Cardiac fibroblast (primary cell): ENCODE measurements around the gene RFX2.

ENCODE experiments used
- DNase-seq, 2 donors: peaks; one replicate each; pipeline versions ENCODE4 v3.0.0 to v3.0.0-alpha.2; 2010; ENCODE audit warnings: low read depth in 2 of 2
- H3K4me3 ChIP-seq, 2 donors: replicated peaks in 1 of 2; 1 replicate in 1 of 2; 2 replicates in 1 of 2; pipeline ENCODE4 v1.5.1; 2011; ENCODE audit warnings: low read depth in 2 of 2, low read length in 2 of 2, mild to moderate bottlenecking in 2 of 2, moderate library complexity in 1 of 2
- TF ChIP-seq, protein P1 (sequence below): IDR thresholded peaks from one replicate; pipeline ENCODE4 v1.5.1; 2011; ENCODE audit warnings: low read depth, mild to moderate bottlenecking, low read length, inconsistent platforms

RFX2 gene

DNA sequence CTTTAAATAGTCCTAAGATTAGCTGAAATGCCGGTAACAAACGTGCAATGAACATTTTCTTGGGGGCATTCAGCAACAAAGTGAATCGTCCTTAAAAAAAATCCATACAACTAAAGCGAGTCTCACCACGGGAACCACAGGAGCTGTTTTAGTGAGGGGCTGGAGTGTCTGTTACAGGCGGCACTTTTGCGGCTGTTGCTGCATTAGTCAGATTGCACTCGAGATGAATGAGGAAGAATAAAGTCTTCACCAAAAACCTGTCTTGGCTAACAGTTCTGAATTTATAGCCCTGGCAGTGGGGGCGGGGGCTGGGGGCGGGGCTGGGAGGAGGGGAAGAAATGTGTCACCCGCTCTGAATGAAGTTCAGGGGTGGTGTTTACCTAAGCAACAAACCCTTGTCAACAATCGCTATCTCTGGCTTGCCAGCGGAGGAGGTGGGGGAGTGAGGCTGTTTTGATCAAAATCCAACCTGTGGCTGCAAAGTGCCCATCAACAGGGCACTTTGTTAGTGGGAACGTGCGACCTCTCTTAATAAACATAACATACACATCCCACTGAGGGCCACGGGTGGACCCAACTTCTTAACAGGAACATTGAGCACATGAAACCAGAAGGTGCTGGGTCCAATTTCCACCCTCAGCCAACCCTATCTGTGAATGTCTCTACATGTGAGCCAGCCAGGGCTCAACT is 44.5 kb downstream of the RFX2 start:
- peak in 1 of 2 donors; percentile 58 for DNase-seq
- TF ChIP-seq, protein P1, sequence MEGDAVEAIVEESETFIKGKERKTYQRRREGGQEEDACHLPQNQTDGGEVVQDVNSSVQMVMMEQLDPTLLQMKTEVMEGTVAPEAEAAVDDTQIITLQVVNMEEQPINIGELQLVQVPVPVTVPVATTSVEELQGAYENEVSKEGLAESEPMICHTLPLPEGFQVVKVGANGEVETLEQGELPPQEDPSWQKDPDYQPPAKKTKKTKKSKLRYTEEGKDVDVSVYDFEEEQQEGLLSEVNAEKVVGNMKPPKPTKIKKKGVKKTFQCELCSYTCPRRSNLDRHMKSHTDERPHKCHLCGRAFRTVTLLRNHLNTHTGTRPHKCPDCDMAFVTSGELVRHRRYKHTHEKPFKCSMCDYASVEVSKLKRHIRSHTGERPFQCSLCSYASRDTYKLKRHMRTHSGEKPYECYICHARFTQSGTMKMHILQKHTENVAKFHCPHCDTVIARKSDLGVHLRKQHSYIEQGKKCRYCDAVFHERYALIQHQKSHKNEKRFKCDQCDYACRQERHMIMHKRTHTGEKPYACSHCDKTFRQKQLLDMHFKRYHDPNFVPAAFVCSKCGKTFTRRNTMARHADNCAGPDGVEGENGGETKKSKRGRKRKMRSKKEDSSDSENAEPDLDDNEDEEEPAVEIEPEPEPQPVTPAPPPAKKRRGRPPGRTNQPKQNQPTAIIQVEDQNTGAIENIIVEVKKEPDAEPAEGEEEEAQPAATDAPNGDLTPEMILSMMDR: no peak

DNA sequence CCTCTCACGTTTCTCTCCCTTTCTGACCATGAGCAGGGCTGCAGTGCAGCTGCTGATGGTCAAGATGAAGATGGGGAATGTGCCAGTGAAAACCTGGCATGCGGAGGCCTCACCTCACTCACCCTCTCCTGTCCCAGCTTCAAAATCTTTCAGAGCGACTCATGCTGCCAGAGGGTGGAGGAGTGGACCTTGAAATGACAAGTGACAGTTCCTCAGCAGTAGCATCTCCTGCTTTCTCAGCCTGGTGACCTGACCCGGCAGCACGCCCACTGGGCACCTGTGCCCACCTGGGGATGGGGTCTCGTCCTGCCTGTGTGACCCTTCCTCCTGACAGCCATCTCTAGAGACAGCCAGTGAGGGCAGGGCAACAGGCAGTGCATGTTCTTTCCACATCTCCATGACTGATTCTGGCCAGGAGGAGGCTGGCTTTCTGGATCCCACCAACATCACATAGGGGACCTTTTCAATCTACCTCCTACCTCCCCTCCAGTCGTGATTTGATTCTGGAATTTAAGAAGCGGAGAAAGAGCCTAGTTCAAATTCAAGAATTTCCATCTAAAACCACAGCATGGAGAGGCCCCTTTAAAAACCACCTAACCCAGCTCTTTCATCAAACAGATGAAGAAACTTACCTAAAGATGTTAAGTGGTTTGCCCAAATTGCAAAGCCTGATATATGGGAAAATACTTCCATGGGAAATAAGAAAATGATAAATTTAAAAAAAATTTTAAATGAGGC is 45.8 kb downstream of the RFX2 start:
- DNase-seq: no peak
- no peak overlapping the region for H3K4me3 ChIP-seq
- TF ChIP-seq, protein P1: no peak

More for the DNA sequence above, 44.5 kb downstream of the RFX2 start:
- no peak overlapping the region for H3K4me3 ChIP-seq

DNA sequence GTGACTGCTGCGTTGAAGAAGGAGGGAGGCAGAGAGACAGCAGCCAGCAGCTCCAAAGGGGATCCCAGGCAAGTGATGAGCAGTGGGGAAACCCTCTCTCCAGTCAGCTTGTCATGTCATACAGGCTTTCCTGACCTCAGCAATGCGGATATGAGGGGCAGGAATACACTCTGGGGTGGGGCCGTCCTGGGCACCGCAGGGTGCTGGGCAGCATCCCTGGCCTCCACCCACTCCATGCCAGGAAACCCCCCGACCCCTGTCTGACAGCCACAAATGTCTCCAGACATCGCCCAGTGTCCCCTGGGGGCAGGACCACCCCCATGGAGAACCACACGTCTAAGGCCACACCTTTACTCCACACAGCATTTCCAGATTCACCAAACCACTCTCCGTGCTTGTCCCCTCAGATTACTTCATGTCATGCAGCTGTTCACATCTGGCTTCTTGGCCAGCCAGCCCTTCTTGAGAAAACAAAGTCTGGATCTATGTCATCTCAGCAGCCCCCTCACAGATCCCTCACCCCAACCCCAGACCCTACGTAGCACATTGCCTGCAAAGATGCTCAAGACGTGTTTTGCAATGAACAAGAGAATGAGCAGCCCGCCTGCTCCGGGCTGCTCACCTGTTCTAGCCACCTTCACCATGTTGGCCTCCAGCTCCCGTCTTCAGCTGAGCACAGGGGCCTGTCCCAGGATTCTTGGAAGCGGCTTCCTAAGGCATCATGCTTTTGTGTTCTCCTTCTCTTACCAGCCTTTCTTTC is 46.5 kb downstream of the RFX2 start:
- DNase-seq: no peak
- no peak overlapping the region for H3K4me3 ChIP-seq
- TF ChIP-seq, protein P1: no peak

- no peak overlapping the region for H3K4me3 ChIP-seq
- TF ChIP-seq, protein P1: no peak
- DNase-seq: no peak
These were observed 47.2 kb downstream of the RFX2 start for GRCh38 chr19:6062961-6063575.

DNA sequence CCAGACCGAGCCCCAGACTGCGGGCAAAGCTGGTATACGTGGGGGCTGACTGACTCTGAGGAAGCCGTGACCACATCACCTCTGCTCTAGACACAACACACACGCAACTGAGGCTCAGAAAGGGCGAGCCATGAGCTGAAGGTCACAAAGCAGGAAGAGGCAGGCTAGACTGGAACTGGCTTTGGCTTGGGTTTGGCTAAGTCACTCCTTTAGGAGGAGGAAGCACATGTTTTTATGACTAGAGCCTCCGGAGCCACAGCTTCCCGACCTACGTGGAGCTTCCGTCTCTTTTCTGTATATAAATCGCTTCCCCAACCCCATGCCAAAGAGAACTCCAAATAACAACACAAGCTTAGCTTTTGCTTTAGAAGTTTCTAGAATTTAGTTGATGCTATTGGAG is 48.0 kb downstream of the RFX2 start:
- no peak overlapping the region for H3K4me3 ChIP-seq
- TF ChIP-seq, protein P1: no peak
- DNase-seq: peak; percentile 45 to 60

GRCh38 chr19:6061376-6062130 is 48.7 kb downstream of the RFX2 start:
- H3K4me3 ChIP-seq: no peak overlapping the region
- TF ChIP-seq, protein P1: no peak
- no peak for DNase-seq
